Measurements from ENCODE around the gene EPS15. TPM values are rescaled to one million over a fixed set of nuclear protein-coding genes. Genes with fewer than 3 reads are reported as not detected.

EPS15 gene
- polyA plus RNA-seq, 1 donor (not counting 4 experiments of a cell fraction or from before 2014, with no cell fraction given), result 33.2 TPM

GRCh38 chr1:51322417-51323101 lies 196.5 kb downstream of the EPS15 start:
- no peak for TF ChIP-seq EZH2 (IDR thresholded peaks at IDR 0.05; ENCODE audit: low read length)
- no peak for TF ChIP-seq CTCF (optimal IDR thresholded peaks at IDR 0.05 in 1 of 3, IDR thresholded peaks at IDR 0.05 in 1 of 3, conservative IDR thresholded peaks at IDR 0.05 in 1 of 3; ENCODE audit: extremely low read depth in 1 of 3, insufficient read depth in 2 of 3, low read length in 3 of 3)
- DNase-seq (ENCODE audit: low read depth, low spot score), result no peak
- Histone ChIP-seq H3K27me3 (ENCODE audit: control insufficient read depth, extremely low read depth, insufficient read depth, low read length) (no peaks in the 10 kb centered on the region), H3K4me2 (ENCODE audit: control insufficient read depth, extremely low read depth, insufficient read depth, low read depth, low read length) (no peak overlapping the region), H3K36me3 (ENCODE audit: control insufficient read depth in 2 of 2, extremely low read depth in 1 of 2, insufficient read depth in 2 of 2, low read length in 2 of 2) (no peaks in the 10 kb centered on the region), H4K20me1 (ENCODE audit: control insufficient read depth, extremely low read depth, insufficient read depth, low read length) (no peaks in the 10 kb centered on the region), H3K4me3 (ENCODE audit: control insufficient read depth in 2 of 3, extremely low read depth in 1 of 3, insufficient read depth in 2 of 3, low read depth in 1 of 3, low read length in 3 of 3) (no peak overlapping the region), H3K9ac (ENCODE audit: control insufficient read depth, extremely low read depth, insufficient read depth, low read length) (no peak overlapping the region), H2AFZ (ENCODE audit: control insufficient read depth, low read length) (no peak overlapping the region), H3K9me3 (ENCODE audit: control insufficient read depth, low read depth, low read length) (no peaks in the 10 kb centered on the region), H3K27ac (ENCODE audit: control insufficient read depth, insufficient read depth, low read length) (no peak overlapping the region), H3K9me1 (ENCODE audit: control insufficient read depth, extremely low read depth, insufficient read depth, low read length) (no peaks in the 10 kb centered on the region), H3K4me1 (ENCODE audit: control insufficient read depth, extremely low read depth, insufficient read depth, low read length) (no peaks in the 10 kb centered on the region), H3K79me2 (ENCODE audit: control insufficient read depth, insufficient read depth, low read length) (no peaks in the 10 kb centered on the region)
- no peak for FAIRE-seq
- dilution Hi-C loops (cut with MboI; ENCODE audit: extremely low pct_ligation_motif_present, low sequenced_read_pairs), result no loop called here

GRCh38 chr1:51321924-51322280 lies 197.2 kb downstream of the EPS15 start:
- no peak for FAIRE-seq
- no peak for DNase-seq (ENCODE audit: low read depth, low spot score)
- H3K79me2 ChIP-seq (ENCODE audit: control insufficient read depth, insufficient read depth, low read length), result no peaks in the 10 kb centered on the region
- no peaks in the 10 kb centered on the region for H3K4me1 ChIP-seq (ENCODE audit: control insufficient read depth, extremely low read depth, insufficient read depth, low read length)
- TF ChIP-seq EZH2 (IDR thresholded peaks at IDR 0.05; ENCODE audit: low read length), result no peak
- TF ChIP-seq CTCF (optimal IDR thresholded peaks at IDR 0.05 in 1 of 3, IDR thresholded peaks at IDR 0.05 in 1 of 3, conservative IDR thresholded peaks at IDR 0.05 in 1 of 3; ENCODE audit: extremely low read depth in 1 of 3, insufficient read depth in 2 of 3, low read length in 3 of 3), result no peak
- no peaks in the 10 kb centered on the region for H4K20me1 ChIP-seq (ENCODE audit: control insufficient read depth, extremely low read depth, insufficient read depth, low read length)
- H3K4me2 ChIP-seq (ENCODE audit: control insufficient read depth, extremely low read depth, insufficient read depth, low read depth, low read length), result no peak overlapping the region
- no peak overlapping the region for H3K4me3 ChIP-seq (ENCODE audit: control insufficient read depth in 2 of 3, extremely low read depth in 1 of 3, insufficient read depth in 2 of 3, low read depth in 1 of 3, low read length in 3 of 3)
- dilution Hi-C loops (cut with MboI; ENCODE audit: extremely low pct_ligation_motif_present, low sequenced_read_pairs), result no loop called here
- H3K27me3 ChIP-seq (ENCODE audit: control insufficient read depth, extremely low read depth, insufficient read depth, low read length), result no peaks in the 10 kb centered on the region
- no peak overlapping the region for H3K27ac ChIP-seq (ENCODE audit: control insufficient read depth, insufficient read depth, low read length)
- no peaks in the 10 kb centered on the region for H3K36me3 ChIP-seq (ENCODE audit: control insufficient read depth in 2 of 2, extremely low read depth in 1 of 2, insufficient read depth in 2 of 2, low read length in 2 of 2)
- H3K9ac ChIP-seq (ENCODE audit: control insufficient read depth, extremely low read depth, insufficient read depth, low read length), result no peak overlapping the region
- no peaks in the 10 kb centered on the region for H3K9me1 ChIP-seq (ENCODE audit: control insufficient read depth, extremely low read depth, insufficient read depth, low read length)
- no peaks in the 10 kb centered on the region for H3K9me3 ChIP-seq (ENCODE audit: control insufficient read depth, low read depth, low read length)
- H2AFZ ChIP-seq (ENCODE audit: control insufficient read depth, low read length), result no peak overlapping the region

Measured in keratinocyte (primary cell).